Naive thymus-derived CD8-positive, alpha-beta T cell (primary cell): ENCODE measurements around the gene ZNF488. TPM values are rescaled to one million over a fixed set of nuclear protein-coding genes. Genes with fewer than 3 reads are reported as not detected.
"Not testable (repeated sequence)": the region's sequence is repeated elsewhere in the genome, so short reads cannot be mapped to it uniquely, and the experiment has no call there.

Experiments used
- ATAC-seq, 2 donors: fragments of 150-1000 bp; cut with Tn5 transposase in 1 of 2; sonication (Bioruptor Pico), chemical (Tn5 transposase) in 1 of 2; 1 replicate in 1 of 2; 2 replicates in 1 of 2; pipeline ENCODE4 v1.10.0; 2021; ENCODE audit warnings: mild to moderate bottlenecking in 2 of 2, moderate library complexity in 2 of 2
- POLR2A ChIA-PET: fragments of 350-600 bp; sonication (Branson Sonifier 250); formaldehyde crosslinking; loops from one replicate; lab custom pipeline; 2021; ENCODE audit warnings: antibody characterized with exemption; lab: Charles Lee
- DNase-seq, 10 donors: peaks; one replicate each; pipeline versions ENCODE4 v3.0.0 to v3.0.0-alpha.2; 2020 to 2022
- H3K27ac Mint-ChIP-seq, 10 donors: one replicate each; pipeline ENCODE4 v1.8.0; 2020 to 2022; ENCODE audit warnings: mild to moderate bottlenecking in 10 of 10, mixed read lengths in 10 of 10, moderate library complexity in 4 of 10, inconsistent platforms in 1 of 10
- H3K27me3 Mint-ChIP-seq, 5 donors: one replicate each; pipeline ENCODE4 v1.8.0; 2021 to 2022; ENCODE audit warnings: mixed read lengths in 5 of 5
- H3K36me3 Mint-ChIP-seq, 3 donors: one replicate each; pipeline ENCODE4 v1.8.0; 2020 to 2022; ENCODE audit warnings: mixed read lengths in 3 of 3, mild to moderate bottlenecking in 2 of 3, inconsistent platforms in 1 of 3
- H3K4me1 Mint-ChIP-seq, 4 donors: one replicate each; pipeline ENCODE4 v1.8.0; 2021 to 2022; ENCODE audit warnings: mixed read lengths in 4 of 4
- H3K4me3 Mint-ChIP-seq, 10 donors: one replicate each; pipeline ENCODE4 v1.8.0; 2020 to 2022; ENCODE audit warnings: mild to moderate bottlenecking in 10 of 10, mixed read lengths in 10 of 10, moderate library complexity in 6 of 10, inconsistent platforms in 1 of 10
- H3K9me3 Mint-ChIP-seq, 9 donors: one replicate each; pipeline ENCODE4 v1.8.0; 2020 to 2022; ENCODE audit warnings: mixed read lengths in 9 of 9, mild to moderate bottlenecking in 3 of 9, inconsistent platforms in 1 of 9, moderate library complexity in 1 of 9
- polyA plus RNA-seq, 3 donors: library from polyadenylated mRNA; unstranded; fragments of 300-500 nt; fragmentation: Illumina TruSeq; gene quantifications; one replicate each; pipeline ENCODE4 v1.2.3, GENCODE V29; 2021
- total RNA-seq, 8 experiments: library from RNA in 2 of 8; stranded (reverse) in 2 of 8; gene quantifications; one replicate each; pipeline ENCODE4 v1.2.3 and lab custom pipeline; 2021 to 2026

Gene ZNF488
- total and polyA plus RNA-seq, 5 experiments from 2014 or later = not detected

GRCh38 chr10:47388879-47389278 is 4.8 kb upstream of the ZNF488 start:
- H3K9me3 Mint-ChIP-seq = no peaks in the 10 kb centered on the region

GRCh38 chr10:47386104-47386503 is 2.0 kb upstream of the ZNF488 start:
- peak overlapping the region in 1 of 10 donors; percentile 10 for H3K4me3 Mint-ChIP-seq
- not testable (repeated sequence) for DNase-seq, ATAC-seq, H3K36me3 Mint-ChIP-seq, H3K27ac Mint-ChIP-seq, H3K9me3 Mint-ChIP-seq
- POLR2A ChIA-PET = interaction anchor here (0.5 kb wide), 1 partner anchor 79 kb away, joined by 5 read pairs; no protein-coding TSS in a partner anchor
- peaks cover 6 to 16% (median 11%) of the 10 kb centered on the region in 4 donors for H3K4me1 Mint-ChIP-seq
- peaks cover 11 to 27% (median 14%) of the 10 kb centered on the region in 5 donors for H3K27me3 Mint-ChIP-seq

More at GRCh38 chr10:47388879-47389278, 4.8 kb upstream of the ZNF488 start:
- H3K4me1 Mint-ChIP-seq = peaks cover 4 to 8% (median 6%) of the 10 kb centered on the region in 4 donors
- DNase-seq (no peak), ATAC-seq (no peak)
- H3K4me3 Mint-ChIP-seq = no peak overlapping the region
- H3K36me3 Mint-ChIP-seq = no peaks in the 10 kb centered on the region
- peaks cover 7 to 19% (median 14%) of the 10 kb centered on the region in 5 donors for H3K27me3 Mint-ChIP-seq
- H3K27ac Mint-ChIP-seq = peak overlapping the region in 1 of 10 donors; percentile 26
- POLR2A ChIA-PET = no interaction called here

GRCh38 chr10:47383261-47384147 is 589 bp downstream of the ZNF488 start:
- ATAC-seq = no peak
- no peaks in the 10 kb centered on the region for H3K36me3 Mint-ChIP-seq
- peak overlapping the region; percentile 79 to 96 (median 90) for H3K4me3 Mint-ChIP-seq
- peaks cover 9 to 16% (median 11%) of the 10 kb centered on the region in 4 donors for H3K4me1 Mint-ChIP-seq
- no peak for DNase-seq
- peaks cover 19 to 53% (median 38%) of the 10 kb centered on the region in 5 donors for H3K27me3 Mint-ChIP-seq
- peak overlapping the region in 7 of 10 donors; percentile 3 to 84 (median 36) for H3K27ac Mint-ChIP-seq
- POLR2A ChIA-PET = no interaction called here
- H3K9me3 Mint-ChIP-seq = no peaks in the 10 kb centered on the region

DNA sequence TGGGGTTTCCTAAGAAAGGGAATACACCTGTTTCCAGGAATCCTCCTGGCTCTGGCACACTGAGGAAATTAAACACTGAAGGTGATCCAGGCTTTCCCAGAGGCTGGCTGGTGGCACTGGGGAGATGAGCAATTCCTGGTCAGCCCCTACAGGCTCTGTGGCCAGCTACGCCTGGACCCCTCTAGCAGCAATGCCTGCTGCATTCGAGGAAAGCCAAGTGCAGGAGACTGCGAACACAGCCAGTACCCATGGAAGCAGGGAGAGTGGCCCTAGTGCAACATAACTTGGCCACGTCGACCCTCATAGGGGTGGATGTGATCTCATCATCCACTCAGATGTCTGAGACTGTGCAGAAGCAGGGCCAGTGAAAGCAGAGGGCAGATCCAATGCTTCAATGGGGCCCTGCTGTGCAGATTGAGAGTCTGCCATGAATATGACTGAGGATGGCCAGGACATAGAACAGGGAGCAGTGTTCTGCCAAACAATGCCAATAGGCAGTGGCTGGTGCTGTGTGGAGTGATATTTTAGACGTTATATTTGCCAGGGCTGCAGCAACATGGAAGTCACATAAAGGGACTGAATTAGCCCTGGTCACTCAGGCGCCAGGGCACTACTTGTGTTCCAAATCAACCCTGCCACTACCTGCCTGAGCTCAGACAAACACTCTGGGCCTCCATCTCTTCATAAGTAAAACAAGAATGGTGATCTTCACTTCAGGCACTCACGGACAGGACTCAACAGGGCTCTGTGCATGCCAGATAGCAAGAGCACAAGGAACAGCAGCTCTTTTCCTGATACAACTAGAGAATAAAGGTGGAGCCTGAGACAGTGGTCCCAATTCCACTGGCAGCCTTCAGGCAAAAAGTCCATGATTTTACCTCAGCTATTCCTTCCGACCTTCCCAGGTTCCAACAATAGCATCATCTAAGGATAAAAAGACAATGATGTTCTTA is 2.4 kb downstream of the ZNF488 start:
- Mint-ChIP-seq H3K36me3 (no peaks in the 10 kb centered on the region), H3K27me3 (peaks cover 23 to 71% (median 52%) of the 10 kb centered on the region in 5 donors), H3K4me3 (no peak overlapping the region), H3K4me1 (peaks cover 13 to 25% (median 15%) of the 10 kb centered on the region in 4 donors), H3K9me3 (no peaks in the 10 kb centered on the region), H3K27ac (peak overlapping the region in 1 of 10 donors; percentile 23)
- POLR2A ChIA-PET = no interaction called here
- DNase-seq = no peak
- ATAC-seq = no peak

GRCh38 chr10:47381103-47381395 is 3.0 kb downstream of the ZNF488 start:
- H3K27ac Mint-ChIP-seq = no peak overlapping the region
- ATAC-seq (no peak), DNase-seq (no peak)
- H3K36me3 Mint-ChIP-seq = no peaks in the 10 kb centered on the region
- peaks cover 26 to 75% (median 54%) of the 10 kb centered on the region in 5 donors for H3K27me3 Mint-ChIP-seq
- H3K4me1 Mint-ChIP-seq = peaks cover 13 to 25% (median 15%) of the 10 kb centered on the region in 4 donors
- no peak overlapping the region for H3K4me3 Mint-ChIP-seq
- POLR2A ChIA-PET = no interaction called here
- no peaks in the 10 kb centered on the region for H3K9me3 Mint-ChIP-seq

GRCh38 chr10:47380341-47381102 is 3.6 kb downstream of the ZNF488 start:
- Mint-ChIP-seq H3K27ac (no peak overlapping the region), H3K4me1 (peaks cover 13 to 25% (median 15%) of the 10 kb centered on the region in 4 donors), H3K9me3 (no peaks in the 10 kb centered on the region), H3K36me3 (no peaks in the 10 kb centered on the region), H3K27me3 (peaks cover 29 to 75% (median 57%) of the 10 kb centered on the region in 5 donors), H3K4me3 (no peak overlapping the region)
- POLR2A ChIA-PET = no interaction called here
- ATAC-seq (no peak), DNase-seq (no peak)

GRCh38 chr10:47379901-47380300 is 4.2 kb downstream of the ZNF488 start:
- Mint-ChIP-seq H3K27ac (no peak overlapping the region), H3K4me1 (peaks cover 12 to 22% (median 14%) of the 10 kb centered on the region in 4 donors), H3K27me3 (peaks cover 26 to 74% (median 60%) of the 10 kb centered on the region in 5 donors), H3K9me3 (no peaks in the 10 kb centered on the region), H3K36me3 (no peaks in the 10 kb centered on the region), H3K4me3 (no peak overlapping the region)
- DNase-seq (no peak), ATAC-seq (no peak)
- POLR2A ChIA-PET = no interaction called here

GRCh38 chr10:47379445-47379785 is 4.7 kb downstream of the ZNF488 start:
- Mint-ChIP-seq H3K36me3 (no peaks in the 10 kb centered on the region), H3K4me3 (no peak overlapping the region), H3K9me3 (no peaks in the 10 kb centered on the region), H3K27me3 (peaks cover 24 to 74% (median 60%) of the 10 kb centered on the region in 5 donors), H3K27ac (no peak overlapping the region), H3K4me1 (peaks cover 9 to 19% (median 11%) of the 10 kb centered on the region in 4 donors)
- POLR2A ChIA-PET = no interaction called here
- ATAC-seq (no peak), DNase-seq (no peak)

DNA sequence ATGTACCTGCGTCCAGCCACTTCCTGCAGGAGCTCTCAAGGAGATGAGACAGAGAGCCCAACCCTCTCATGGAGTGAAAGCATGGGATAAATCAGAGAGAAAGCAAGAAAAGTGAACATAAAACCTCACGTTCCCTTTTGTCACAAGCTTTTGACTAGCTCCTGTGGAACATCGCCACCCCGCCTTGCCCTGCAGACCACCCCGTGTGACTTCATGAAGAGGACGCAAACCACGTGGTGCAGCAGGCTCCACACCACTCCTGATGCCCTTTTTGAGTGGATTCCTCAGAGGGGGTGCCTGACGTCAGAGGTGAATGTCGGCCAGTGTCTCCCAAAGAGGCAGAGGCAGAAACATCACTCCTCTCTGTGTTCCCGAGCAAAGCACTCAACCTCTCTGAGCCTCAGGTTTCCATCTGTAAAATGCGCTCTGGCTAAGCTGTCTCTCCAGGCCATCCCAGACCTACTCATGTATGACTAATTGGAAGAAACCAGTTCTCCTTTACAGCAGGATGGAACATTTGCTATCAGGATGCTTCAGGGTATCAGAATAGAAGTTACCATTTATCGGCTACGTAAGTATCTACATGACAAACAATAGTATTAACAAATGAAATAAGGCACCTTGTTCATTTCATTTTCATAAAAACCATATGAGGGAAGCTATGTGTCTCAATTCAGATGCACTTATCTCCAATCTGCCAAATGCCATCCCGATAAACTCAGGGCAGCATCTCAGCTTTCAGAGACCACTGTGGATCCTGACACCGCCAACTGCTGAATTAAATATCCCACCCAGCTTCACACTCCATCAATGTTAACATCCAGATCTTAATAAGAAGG is 5.3 kb downstream of the ZNF488 start:
- no peak for DNase-seq
- Mint-ChIP-seq H3K27me3 (peaks cover 24 to 74% (median 61%) of the 10 kb centered on the region in 5 donors), H3K9me3 (no peaks in the 10 kb centered on the region), H3K36me3 (no peaks in the 10 kb centered on the region), H3K4me3 (no peak overlapping the region), H3K4me1 (peaks cover 6 to 16% (median 10%) of the 10 kb centered on the region in 4 donors), H3K27ac (no peak overlapping the region)
- POLR2A ChIA-PET = no interaction called here
- no peak for ATAC-seq

DNA sequence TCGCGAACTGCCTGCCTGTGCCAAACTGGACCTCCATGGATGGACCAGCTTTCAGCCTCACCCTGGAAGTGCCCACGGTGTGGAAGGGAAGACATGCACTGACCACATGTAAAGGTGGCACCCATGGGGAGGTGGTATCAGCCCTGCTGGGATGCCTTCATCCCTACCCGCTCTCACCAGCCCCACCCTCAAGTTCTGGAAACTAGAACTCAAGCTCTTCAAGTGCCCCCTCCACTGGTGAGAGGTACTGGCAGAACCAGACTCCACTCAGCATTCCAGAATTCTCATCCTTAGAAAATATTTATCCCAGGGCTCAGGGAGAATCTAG is 5.9 kb downstream of the ZNF488 start:
- ATAC-seq (no peak), DNase-seq (no peak)
- Mint-ChIP-seq H3K27me3 (peaks cover 24 to 74% (median 61%) of the 10 kb centered on the region in 5 donors), H3K4me3 (no peak overlapping the region), H3K27ac (peak overlapping the region in 1 of 10 donors; percentile 23), H3K4me1 (peaks cover 2 to 10% (median 7%) of the 10 kb centered on the region in 4 donors), H3K36me3 (no peaks in the 10 kb centered on the region), H3K9me3 (no peaks in the 10 kb centered on the region)
- POLR2A ChIA-PET = no interaction called here

DNA sequence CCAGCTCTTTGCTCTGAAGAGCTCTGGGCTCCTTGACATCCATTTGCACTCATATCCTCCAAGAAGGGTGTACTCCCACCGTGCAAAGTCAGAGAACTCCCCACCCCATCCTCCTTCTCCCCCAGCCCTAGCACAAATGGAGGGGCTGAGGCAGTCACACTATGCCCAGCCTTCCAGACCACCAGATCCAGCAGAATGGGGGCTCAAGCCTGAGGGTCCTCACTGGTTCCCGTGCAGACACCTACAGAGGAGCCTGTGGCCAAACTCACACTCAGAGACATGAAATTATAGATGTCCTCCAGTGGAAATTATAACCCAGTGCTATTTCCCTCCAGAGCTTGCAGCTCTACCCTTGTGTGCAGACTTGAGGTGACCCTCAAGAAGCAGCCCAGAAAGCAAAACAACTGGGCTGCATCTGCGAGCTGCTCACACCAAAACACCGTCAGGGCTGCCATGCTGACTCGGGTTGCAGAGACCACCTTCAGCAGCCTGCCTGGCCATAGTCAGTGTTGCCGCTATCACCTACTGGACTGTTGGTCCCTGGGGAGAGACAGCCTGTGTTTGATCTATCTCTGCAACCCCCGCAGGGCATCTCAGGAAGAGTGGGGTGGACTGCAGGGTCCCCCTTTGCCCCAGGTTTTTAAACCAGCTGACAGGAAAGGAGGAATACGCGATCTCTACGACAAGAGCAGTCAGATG is 7.4 kb downstream of the ZNF488 start:
- POLR2A ChIA-PET = no interaction called here
- H3K27ac Mint-ChIP-seq = no peak overlapping the region
- DNase-seq (no peak), ATAC-seq (no peak)
- no peak overlapping the region for H3K4me3 Mint-ChIP-seq
- H3K36me3 Mint-ChIP-seq = no peaks in the 10 kb centered on the region
- H3K9me3 Mint-ChIP-seq = no peaks in the 10 kb centered on the region
- peaks cover 2 to 10% (median 8%) of the 10 kb centered on the region in 4 donors for H3K4me1 Mint-ChIP-seq
- peaks cover 24 to 66% (median 56%) of the 10 kb centered on the region in 5 donors for H3K27me3 Mint-ChIP-seq
